ENCODE measurements around the gene MRC1. TPM values are rescaled to one million over a fixed set of nuclear protein-coding genes. Genes with fewer than 3 reads are reported as not detected.

Gene MRC1
- polyA plus RNA-seq, 2 of the 4 experiments (the other 2 are of a cell fraction): not detected

DNA sequence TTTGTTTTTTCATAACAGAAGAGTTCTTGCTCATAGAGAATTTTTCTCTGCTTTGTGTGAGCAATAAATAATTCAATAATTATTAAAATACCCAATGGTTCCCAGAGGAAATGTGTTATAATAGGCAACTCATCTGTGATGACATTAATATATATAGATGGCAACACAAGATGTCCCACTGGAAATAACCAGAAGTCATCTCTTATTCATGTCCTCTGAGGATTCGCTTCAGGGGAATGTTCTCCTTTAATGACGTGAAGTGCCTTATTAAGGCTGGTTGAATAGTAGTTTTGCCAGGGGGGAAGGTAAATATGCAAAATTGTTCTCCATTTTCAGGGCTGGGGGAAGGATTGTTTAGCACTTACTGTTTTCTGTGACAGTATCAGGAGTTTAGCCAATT is 145.7 kb downstream of the MRC1 start:
- TF ChIP-seq NR3C1 (IDR thresholded peaks at IDR 0.05): no peak
- no peak for TF ChIP-seq JUNB (IDR thresholded peaks at IDR 0.05)
- no peak for TF ChIP-seq MYC (IDR thresholded peaks at IDR 0.05; ENCODE audit: borderline replicate concordance, low read length)
- no peak for TF ChIP-seq BHLHE40 (IDR thresholded peaks at IDR 0.05; ENCODE audit: low read depth, low read length)
- H3K9me3 ChIP-seq: peaks cover 10% of the 10 kb centered on the region; the same call in 1 of the 3 replicates
- FAIRE-seq (no peak), ATAC-seq (no peak), DNase-seq (ENCODE audit: low read depth in 1 of 2, low spot score in 1 of 2) (no peak)
- H3K4me2 ChIP-seq: no peak overlapping the region
- no peaks in the 10 kb centered on the region for H3K4me1 ChIP-seq
- CTCF ChIA-PET: interaction anchor here (0.6 kb wide), 1 partner anchor 211 kb away, joined by 3 read pairs; no protein-coding TSS in a partner anchor
- WGBS (ENCODE audit: missing lambda C conversion rate): 62% methylated on average over 2 of the region's 2 CpGs
- POLR2A ChIA-PET: no interaction called here
- H3K4me3 ChIP-seq: no peak overlapping the region
- H3K27ac ChIP-seq: no peak overlapping the region

DNA sequence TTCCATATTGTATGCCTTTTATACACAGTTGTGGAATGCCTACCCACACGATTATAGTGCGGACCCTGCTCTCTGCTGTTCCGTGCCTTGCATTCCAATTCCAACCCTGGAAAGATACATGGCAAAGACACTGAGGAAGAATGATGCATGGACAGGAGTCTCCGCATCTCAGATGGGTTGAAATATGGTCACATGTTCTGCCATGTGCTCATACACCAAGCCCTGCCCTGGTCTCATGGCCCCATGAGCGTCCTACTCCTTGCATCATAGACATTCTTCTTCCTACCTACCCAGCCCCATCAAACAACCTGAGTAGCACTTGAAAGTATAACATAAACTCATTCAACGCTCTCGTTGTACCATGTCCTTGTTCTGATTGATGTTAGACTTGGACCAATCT is 148.9 kb downstream of the MRC1 start:
- FAIRE-seq (no peak), ATAC-seq (no peak), DNase-seq (ENCODE audit: low read depth in 1 of 2, low spot score in 1 of 2) (no peak)
- no peak for TF ChIP-seq HDAC2 (IDR thresholded peaks at IDR 0.05)
- Histone ChIP-seq H3K9me3 (peaks cover 11% of the 10 kb centered on the region; the same call in 1 of the 3 replicates), H3K4me1 (no peaks in the 10 kb centered on the region), H3K27ac (no peak overlapping the region), H3K4me3 (no peak overlapping the region), H3K4me2 (no peak overlapping the region)
- CTCF ChIA-PET: no interaction called here
- POLR2A ChIA-PET: no interaction called here
- WGBS (ENCODE audit: missing lambda C conversion rate): 43% methylated on average over 7 of the region's 7 CpGs

DNA sequence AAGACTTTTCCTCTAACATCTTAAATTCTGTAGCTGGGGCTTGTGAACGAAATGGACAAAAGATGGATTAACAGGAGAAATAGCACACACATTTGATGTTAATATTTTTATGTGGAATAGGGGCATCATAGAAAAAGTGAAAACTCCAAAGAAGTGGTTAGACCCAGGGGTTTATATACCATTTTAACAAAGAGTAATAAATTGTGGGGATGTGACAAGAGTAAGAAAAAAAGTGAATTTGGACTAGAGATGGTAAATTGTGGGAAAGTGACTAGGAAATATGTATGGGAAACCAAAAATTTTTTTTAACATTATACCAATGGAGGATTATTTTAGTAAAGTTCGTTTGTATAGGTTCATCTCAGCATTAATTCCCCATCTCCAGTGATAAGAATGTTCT is 150.7 kb downstream of the MRC1 start:
- TF ChIP-seq, protein P1, sequence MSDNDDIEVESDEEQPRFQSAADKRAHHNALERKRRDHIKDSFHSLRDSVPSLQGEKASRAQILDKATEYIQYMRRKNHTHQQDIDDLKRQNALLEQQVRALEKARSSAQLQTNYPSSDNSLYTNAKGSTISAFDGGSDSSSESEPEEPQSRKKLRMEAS (IDR thresholded peaks at IDR 0.05): no peak
- TF ChIP-seq MYC (IDR thresholded peaks at IDR 0.05; ENCODE audit: borderline replicate concordance, low read length): no peak
- TF ChIP-seq, protein P2, sequence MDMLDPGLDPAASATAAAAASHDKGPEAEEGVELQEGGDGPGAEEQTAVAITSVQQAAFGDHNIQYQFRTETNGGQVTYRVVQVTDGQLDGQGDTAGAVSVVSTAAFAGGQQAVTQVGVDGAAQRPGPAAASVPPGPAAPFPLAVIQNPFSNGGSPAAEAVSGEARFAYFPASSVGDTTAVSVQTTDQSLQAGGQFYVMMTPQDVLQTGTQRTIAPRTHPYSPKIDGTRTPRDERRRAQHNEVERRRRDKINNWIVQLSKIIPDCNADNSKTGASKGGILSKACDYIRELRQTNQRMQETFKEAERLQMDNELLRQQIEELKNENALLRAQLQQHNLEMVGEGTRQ (IDR thresholded peaks at IDR 0.05): no peak
- TF ChIP-seq ZSCAN20 (CRISPR knock-in tag; IDR thresholded peaks at IDR 0.05): no peak
- no peak for TF ChIP-seq RAD21 (conservative IDR thresholded peaks at IDR 0.05 in 1 of 2, IDR thresholded peaks at IDR 0.05 in 1 of 2)
- TF ChIP-seq MAFK (IDR thresholded peaks at IDR 0.05; ENCODE audit: partially characterized antibody): no peak
- TF ChIP-seq, protein P3, sequence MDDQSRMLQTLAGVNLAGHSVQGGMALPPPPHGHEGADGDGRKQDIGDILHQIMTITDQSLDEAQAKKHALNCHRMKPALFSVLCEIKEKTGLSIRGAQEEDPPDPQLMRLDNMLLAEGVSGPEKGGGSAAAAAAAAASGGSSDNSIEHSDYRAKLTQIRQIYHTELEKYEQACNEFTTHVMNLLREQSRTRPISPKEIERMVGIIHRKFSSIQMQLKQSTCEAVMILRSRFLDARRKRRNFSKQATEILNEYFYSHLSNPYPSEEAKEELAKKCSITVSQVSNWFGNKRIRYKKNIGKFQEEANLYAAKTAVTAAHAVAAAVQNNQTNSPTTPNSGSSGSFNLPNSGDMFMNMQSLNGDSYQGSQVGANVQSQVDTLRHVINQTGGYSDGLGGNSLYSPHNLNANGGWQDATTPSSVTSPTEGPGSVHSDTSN (IDR thresholded peaks at IDR 0.05): no peak
- TF ChIP-seq RARB (CRISPR knock-in tag; IDR thresholded peaks at IDR 0.05): no peak
- TF ChIP-seq NPAS2 (CRISPR knock-in tag; IDR thresholded peaks at IDR 0.05; ENCODE audit: borderline replicate concordance): no peak
- POLR2A ChIA-PET: no interaction called here
- H3K4me2 ChIP-seq: no peak overlapping the region
- no peak overlapping the region for H3K27ac ChIP-seq
- WGBS (ENCODE audit: missing lambda C conversion rate): 4% methylated on average over 2 of the region's 2 CpGs
- H3K9me3 ChIP-seq: peaks cover 11% of the 10 kb centered on the region; the same call in 1 of the 3 replicates
- ATAC-seq: no peak
- no peak for FAIRE-seq
- no peak overlapping the region for H3K4me3 ChIP-seq
- no peaks in the 10 kb centered on the region for H3K4me1 ChIP-seq
- CTCF ChIA-PET: interaction anchor here (0.9 kb wide), 1 partner anchor 11 kb away, joined by 3 read pairs; no protein-coding TSS in a partner anchor
- DNase-seq (ENCODE audit: low read depth in 1 of 2, low spot score in 1 of 2): no peak

Small RNA genes lying within 50 kb of the gene (small RNA-seq; reads per million reads assigned to genes)
- gene MIR511: 0 to 18.1 (median 5.9) reads per million in 6 experiments

Other genes starting within 250 kb of the MRC1 start
- 74.1 and 92.1 TPM in 2 replicates for gene HACD1, start 192.0 kb upstream of the MRC1 start, polyA plus RNA-seq (2011; rRNA removed)
- gene HACD1, start 192.0 kb upstream of the MRC1 start, polyA plus RNA-seq (2017; fragmentation: RNase III; extraction: RNeasy Plus Mini Kit Qiagen cat#74134 plus additional on column Dnase treatment): 44.9 to 49.1 TPM (median 48.6 TPM) in 3 replicates
- 37.3 and 51.7 TPM in 2 replicates for gene STAM, start 165.2 kb upstream of the MRC1 start, polyA plus RNA-seq (2011; rRNA removed)
- 24.2 to 24.4 TPM (median 24.4 TPM) in 3 replicates for gene STAM, start 165.2 kb upstream of the MRC1 start, polyA plus RNA-seq (2017; fragmentation: RNase III; extraction: RNeasy Plus Mini Kit Qiagen cat#74134 plus additional on column Dnase treatment)
- gene TMEM236, start 57.1 kb upstream of the MRC1 start, polyA plus RNA-seq (2011; rRNA removed): 0.05 and 0.09 TPM in 2 replicates
- gene TMEM236, start 57.1 kb upstream of the MRC1 start, polyA plus RNA-seq (2017; fragmentation: RNase III; extraction: RNeasy Plus Mini Kit Qiagen cat#74134 plus additional on column Dnase treatment): 0.06 to 0.14 TPM (median 0.08 TPM) in 3 replicates
- not detected in 2 replicates for gene SLC39A12, start 142.6 kb downstream of the MRC1 start, polyA plus RNA-seq (2011; rRNA removed)
- not detected in 3 replicates for gene SLC39A12, start 142.6 kb downstream of the MRC1 start, polyA plus RNA-seq (2017; fragmentation: RNase III; extraction: RNeasy Plus Mini Kit Qiagen cat#74134 plus additional on column Dnase treatment)